T-helper 2 cell treated with Interferon-gamma antibody and Interleukin-4, amounts not matched to agents 100 ng/mL and 5 ng/mL, for 36 hours (primary cell): Measurements from ENCODE around the gene PTPRN2. TPM values are rescaled to one million over a fixed set of nuclear protein-coding genes. Genes with fewer than 3 reads are reported as not detected.

Source experiments
- intact Hi-C: fragments of 100-400 bp; cut with micrococcal nuclease; formaldehyde crosslinking; loops from one replicate; pipeline ENCODE4 v1.15.1; 2023
- total RNA-seq: library from RNA; stranded (reverse); gene quantifications from 2 replicates; pipeline ENCODE4 v1.2.3, GENCODE V29; 2022

PTPRN2 gene
- total RNA-seq, 1 donor from 2014 or later: 5.1 TPM

DNA sequence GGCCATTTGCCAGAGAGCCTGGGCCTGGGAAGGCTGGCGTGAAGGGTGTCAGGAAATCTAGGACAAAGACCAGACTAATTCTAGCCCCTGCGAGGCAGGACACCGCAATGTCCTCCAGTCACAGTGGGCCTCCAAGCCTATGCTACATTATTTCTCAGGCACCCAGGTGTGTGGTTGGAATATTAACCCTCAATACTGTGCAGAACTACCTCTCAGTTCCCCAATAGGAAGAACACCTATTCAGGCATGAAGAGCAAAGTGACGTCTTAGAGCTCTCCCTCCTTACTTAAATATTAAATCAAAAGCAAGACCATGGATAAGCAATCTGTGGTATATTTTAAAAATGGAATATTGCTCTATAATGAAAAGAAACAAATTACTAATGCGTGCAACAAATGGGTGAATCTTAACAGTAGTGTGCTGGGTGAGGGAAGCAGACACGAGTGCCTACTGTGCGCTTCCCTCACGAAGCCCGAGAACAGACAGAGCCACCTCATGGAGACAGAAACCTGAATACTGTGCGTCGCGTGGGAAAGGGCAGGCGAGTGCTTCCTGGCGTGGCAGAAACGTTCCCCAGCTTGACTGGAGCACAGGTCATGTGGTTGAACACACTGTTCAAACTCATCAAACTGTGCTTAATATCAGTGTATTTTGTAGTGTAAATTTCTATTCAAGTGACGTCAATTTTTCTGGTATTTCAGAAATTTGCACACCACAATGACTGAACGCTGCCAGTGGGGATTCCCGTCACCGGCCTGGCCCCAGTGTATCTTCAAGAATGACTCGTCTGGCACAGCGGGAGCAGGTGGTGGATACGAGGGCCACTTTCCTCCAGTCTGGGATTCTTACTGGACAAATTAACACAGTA, 15.5 kb upstream of the PTPRN2 start:
- intact Hi-C loops: no loop called here

DNA sequence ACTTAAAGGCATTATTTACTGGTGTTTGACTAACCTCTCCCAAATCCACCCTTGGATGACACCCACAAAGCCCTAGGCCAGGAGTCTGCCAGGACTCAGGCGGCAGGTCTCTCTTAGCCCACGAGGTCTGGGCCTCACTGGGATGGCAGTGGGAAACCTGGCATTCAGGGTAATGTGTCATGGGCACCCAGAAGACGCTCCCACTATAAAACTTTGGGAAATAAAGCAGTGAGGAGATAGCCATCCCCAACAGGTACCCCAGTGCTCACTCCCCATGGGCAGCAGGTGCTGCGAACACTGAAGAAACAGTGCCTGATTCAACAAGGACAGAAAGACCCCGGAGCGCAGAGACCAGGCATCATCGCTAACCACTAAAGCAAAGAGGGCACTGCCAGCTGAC, 14.4 kb upstream of the PTPRN2 start:
- intact Hi-C loops: no loop called here

DNA sequence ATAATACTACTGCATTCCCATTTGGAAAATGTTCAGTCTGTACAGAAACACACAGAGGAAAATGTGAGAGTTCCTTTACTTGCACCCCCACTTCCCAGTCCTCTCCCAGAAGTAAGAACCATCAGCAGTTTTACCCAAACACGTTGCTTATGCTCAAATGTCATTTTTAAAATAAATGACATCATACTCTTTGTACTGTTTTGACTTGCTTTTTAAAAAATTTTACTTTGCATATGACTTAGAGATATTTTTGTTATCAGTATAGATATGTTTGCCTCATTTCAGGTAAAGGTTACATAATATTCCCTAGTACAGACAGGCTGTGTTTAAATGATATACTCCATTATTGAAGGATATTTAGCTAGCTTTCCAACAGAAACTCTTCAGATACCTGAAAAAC, 13.5 kb upstream of the PTPRN2 start:
- intact Hi-C loops: no loop called here

DNA sequence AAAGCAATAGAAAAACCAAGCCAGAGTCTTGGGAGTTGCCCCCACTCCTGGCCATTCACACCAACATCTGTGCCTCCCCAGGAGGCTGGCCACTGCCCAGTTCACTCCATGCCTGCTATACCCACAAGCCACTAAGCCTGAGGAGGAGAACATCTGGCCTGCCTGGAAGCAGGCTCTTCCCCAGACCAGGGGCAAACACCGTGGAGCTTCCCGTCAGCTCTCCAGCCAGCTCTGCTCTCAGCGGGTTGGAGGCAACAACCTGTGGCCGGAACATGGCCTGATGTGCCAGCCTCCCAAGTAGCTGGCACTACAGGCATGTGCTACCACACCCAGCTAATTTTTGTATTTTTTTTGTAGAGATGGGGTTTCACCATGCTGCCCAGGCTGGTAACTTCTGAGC, 9.1 kb upstream of the PTPRN2 start:
- intact Hi-C loops: no loop called here

DNA sequence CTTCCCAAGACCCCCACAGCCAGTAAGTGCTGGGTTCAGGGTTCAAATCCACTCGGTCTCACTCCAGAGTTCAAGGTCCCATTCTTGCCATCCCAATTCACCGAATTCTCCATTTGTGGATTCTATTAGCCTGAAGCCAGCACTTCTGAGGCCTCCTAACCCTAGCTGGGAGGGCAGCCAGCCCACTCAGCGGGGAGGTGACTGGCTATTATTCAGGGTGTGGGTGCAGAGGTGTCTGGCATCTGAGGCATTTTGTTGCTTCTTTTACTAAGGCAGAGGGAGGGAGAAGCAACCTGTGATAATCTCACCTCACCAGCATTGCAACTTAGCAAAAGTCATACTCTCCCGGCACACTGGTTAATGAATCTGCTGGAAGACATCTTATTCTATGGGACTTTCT, 8.7 kb upstream of the PTPRN2 start:
- intact Hi-C loops: no loop called here

DNA sequence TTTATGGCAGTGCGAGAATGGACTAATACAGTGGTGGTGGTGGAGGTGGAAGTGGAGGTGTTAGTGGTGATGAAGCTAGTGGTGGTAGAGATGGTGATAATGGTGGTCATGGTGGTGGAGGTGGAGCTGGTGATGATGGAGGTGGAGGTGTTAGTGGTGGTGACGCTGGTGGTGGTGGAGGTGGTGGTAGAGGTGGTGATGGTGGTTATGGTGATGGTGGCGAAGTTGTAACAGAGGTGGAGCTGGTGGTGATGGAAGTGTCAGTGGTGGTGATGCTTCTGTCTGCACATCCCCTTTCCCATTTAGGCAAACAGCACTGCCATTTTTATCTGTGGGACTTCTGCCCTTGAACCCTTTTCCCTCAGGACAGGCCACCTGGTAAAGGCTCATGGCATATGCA, 7.4 kb upstream of the PTPRN2 start:
- intact Hi-C loops: no loop called here

DNA sequence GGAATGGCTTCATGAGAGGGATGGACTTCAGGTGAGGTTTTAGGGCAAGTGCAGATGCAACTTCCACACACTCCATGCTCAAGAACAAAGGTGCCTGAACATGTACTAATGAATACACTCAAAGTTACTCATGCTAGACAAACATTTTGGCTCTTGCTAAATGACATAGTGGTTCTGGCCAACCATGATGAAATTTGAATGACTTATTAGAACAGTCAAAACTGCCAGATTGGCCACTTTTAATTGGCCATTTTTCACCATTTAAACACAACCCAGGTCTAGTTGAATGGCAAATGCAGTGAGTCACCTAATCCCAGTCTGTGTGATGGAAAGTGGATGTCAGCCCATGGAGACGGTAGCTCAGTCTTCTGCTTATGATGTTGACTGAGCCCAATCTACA, 4.9 kb upstream of the PTPRN2 start:
- intact Hi-C loops: no loop called here

DNA sequence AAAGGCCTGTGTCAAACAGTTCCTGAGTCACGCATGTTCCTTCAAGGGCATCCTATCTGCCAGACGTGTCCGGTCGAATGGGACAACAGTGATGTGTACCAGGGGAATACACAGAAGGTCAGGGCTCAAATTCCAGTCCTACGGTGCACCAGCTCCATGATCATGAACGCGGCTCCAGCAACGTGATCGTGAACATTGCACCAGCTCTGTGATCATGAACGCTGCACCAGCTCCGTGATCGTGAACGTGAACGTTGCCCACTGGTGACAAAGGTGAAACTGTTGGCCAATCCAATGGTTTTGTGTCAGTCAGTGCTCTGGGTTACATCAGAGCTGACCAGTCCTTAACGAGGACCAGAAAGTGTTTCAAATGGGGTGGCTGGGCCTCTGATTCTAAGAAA, 4.3 kb upstream of the PTPRN2 start:
- intact Hi-C loops: no loop called here

DNA sequence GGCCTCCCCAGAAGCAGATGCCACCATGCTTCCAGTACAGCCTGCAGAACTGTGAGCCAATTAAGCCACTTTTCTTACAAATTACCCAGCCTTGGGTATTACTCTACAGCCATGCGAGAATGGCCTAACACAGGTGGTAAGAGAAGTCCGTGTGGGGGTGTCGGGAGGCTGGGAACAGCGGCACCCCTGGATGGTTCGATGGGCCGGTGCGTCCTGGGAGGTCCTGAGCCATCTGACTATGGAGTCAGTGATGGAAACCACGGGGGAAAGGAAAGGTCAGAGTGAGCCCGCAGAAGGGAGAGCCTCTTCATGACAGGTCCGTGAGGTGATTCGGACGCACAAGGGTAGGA, 2.5 kb upstream of the PTPRN2 start:
- intact Hi-C loops: no loop called here

DNA sequence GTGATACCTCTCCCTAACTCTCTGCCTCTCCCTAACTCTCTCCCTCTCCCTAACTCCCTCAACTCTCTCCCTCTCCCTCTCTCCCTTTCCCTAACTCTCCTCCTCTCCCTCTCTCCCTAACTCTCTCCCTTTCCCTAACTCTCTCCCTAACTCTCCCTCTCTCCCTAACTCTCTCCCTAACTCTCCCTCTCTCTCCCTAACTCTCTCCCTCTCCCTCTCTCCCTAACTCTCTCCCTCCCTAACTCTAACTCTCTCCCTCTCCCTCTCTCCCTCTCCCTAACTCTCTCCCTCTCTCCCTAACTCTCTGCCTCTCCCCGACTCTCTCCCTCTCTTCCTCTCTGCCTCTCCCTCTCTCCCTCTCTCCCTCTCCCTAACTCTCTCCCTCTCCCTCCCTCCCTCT, 2.0 kb upstream of the PTPRN2 start:
- intact Hi-C loops: loop anchor here (5.0 kb wide), 1 partner anchor 388 kb away; no protein-coding TSS in a partner anchor

DNA sequence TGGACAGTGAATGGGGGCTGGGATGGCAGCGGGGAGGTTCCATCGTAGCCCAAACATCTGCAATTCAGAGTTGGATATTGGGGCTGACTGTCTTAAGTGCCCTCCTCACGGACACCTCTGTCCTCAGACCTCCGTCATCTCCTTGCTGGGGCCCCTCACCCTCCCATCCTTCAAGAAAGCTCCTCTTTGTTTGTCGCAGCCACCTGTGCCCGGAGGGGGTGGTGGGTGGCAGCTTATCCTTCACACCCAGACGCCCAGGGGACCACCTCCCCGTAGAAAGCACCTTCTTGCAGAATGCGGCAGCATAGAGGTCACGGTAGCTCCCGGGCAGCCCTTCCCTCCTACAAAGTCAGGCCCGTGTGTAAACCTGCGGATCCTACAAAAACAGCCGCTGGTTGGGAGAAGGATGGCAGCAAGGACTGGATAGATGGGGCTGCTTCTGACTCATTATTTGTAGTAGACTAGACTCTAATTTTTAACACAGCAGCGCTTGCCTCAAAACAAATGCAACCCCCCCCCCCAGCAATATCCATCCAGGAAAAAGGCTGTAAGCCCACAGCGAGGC, 1.3 kb upstream of the PTPRN2 start:
- intact Hi-C loops: loop anchor here (5.0 kb wide), 1 partner anchor 388 kb away; no protein-coding TSS in a partner anchor

DNA sequence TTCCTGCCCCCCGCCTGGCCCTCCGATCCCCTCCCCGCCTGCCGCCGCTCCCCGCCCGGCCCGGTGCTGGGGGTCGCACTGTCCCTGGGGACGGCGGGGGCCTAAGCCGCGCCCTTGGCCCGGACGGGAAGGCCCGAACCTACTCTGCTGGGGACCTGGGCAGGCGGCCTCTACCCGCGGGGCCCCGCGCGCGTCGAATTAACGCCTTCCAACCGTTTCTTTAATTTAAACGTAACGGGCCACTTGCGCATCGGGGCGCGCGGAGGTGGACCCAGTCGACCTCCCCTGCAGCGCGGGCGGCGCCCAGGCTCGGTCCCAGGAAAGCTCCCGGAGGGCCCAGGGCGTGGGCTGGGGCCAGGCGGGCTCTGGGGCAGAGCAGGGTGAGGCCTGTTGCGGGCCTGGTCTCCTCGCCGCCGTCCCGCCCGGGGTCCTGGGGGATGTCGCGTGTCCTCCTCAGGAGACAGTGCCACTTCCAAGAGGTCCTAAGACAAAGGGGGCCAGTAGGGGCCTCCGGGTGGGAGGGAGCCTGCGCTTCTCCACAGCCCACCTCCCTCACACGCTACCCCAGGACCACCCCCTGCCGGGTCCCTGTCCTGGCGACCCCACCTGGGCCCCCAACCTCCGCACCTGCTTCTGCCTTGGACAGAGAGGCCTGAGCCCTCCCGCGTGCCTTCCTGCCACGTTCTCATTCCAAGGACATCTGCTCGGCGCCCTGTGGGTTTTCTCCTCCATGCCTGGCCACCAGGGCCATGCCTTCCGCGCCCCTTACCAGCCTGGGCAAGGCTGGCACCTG, 658 bp upstream of the PTPRN2 start:
- intact Hi-C loops: loop anchor here (5.0 kb wide), 1 partner anchor 389 kb away; no protein-coding TSS in a partner anchor

DNA sequence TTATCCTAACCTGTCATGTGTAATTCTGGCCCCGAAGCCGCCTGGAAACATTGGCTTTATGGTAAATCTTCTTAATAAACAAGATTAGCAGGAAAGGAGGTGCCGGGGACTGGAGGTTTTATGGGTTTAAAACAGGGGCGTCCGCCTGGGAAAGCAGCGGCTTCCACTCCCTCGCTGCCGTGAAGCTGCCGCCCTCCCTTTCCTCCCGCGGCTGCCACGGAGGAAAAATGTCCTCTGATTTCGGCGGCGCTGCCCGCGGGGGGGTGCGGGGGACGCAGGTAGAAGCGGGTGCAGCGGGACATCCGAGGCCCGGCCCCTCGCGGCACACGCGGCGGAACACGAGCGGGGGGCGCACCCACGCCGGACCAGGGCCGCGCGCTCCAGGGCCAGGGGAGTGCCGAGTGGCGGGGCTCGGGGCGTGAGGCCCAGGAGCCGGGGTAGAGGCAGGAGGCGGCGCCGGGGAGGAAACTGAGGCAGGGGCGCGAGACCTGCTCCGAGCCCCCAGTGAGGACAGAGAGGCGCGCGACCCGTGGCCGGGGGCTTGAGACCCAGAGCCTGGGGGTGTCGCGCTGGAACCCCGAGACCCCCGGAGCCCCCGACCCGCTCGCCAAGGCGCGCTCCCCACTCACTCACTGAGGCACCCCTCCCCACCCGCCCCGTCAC, 993 bp downstream of the PTPRN2 start:
- intact Hi-C loops: loop anchor here (5.0 kb wide), 1 partner anchor 391 kb away; no protein-coding TSS in a partner anchor

DNA sequence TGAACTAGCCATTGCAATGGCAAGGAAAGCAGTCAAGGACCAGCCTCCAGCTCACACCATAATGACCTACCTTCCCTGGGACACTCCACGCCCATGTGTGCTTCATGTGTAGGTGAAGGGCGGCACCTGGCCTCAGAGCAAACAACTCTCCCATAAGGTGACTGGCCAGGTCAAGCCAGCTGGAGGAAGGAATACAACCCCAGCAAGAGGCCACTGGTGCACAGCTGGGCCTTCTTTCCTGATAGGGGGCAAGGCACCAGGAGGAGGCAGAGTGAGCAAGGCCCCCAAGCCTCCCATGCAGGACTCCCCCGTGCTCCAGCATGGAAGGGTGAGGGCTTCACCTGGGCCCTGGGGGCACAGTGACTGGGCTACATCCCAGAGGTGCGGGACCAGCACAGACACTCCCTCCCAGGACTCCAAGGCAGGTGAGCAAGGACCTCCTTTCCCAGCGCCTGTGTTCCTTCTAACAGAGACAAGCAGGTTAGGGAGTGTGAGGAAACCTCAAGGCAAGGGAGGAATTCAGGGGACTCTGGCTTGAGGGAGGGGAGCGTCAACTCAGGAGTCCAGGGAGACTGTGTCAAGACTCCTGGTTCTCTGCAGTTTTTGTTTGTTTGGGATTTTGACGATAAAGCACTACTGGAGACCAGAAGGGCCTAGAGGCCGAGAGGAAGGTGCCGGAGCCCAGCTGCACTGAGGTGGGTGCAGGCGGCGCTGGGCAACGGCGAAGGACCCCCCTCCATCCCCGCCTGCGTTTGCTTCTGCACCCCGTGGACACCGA, 1.7 kb downstream of the PTPRN2 start:
- intact Hi-C loops: loop anchor here (5.0 kb wide), 1 partner anchor 391 kb away; no protein-coding TSS in a partner anchor

DNA sequence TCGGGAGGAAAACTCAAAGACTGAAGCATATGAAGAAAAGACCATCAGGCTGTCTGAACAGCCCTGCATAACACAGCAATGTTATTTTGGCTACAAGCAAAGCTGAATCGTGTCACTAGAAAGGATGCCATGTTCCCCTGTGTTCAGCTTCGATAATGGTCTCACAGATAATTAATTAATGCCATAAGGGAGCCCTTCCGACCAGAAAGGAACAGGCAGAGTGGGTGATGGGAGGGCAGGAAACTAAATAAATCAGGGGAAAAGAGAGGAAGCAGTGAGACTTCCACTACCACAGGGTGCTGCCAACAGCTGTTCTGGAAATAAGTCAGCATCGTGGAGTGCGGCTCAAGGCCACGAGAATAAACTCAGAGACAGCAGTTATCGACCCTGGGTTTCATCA, 3.2 kb downstream of the PTPRN2 start:
- intact Hi-C loops: no loop called here

DNA sequence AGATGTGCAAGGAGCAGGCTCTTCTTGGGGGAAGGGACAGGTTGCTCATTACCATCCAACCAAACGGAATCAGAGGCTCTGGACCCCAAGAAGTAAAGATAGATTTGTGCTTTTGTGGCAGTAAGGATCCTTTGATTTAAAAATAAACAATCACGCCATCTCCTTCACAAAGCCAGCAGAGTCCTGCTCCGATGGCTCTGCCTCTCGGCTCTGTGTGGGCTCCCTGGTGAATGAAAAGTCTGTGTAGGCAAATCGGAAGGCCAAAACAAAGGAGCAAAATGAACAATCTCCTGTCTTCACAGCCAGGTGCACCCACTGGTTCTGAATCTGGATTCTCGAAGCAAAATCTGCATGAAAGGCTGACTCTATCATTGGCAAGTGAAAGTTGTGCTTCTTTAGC, 3.8 kb downstream of the PTPRN2 start:
- intact Hi-C loops: no loop called here

DNA sequence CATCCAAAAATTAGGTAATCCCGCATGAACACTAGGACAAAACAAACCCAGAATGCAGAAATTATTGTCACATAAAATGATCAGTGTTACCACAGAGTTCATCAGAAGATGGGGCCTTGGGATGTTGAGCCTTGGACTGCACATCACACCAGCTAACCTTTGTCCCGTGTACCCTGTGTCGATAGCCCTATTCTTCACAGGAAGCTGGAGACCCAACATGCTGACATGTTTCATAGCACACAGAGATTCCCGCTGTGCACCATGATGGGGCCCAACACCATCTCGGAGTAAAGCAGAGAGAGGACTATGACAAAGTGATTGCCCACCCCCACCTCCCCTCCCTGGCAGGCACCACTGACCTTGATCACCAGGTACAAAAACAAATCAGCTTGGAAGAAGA, 4.5 kb downstream of the PTPRN2 start:
- intact Hi-C loops: no loop called here

DNA sequence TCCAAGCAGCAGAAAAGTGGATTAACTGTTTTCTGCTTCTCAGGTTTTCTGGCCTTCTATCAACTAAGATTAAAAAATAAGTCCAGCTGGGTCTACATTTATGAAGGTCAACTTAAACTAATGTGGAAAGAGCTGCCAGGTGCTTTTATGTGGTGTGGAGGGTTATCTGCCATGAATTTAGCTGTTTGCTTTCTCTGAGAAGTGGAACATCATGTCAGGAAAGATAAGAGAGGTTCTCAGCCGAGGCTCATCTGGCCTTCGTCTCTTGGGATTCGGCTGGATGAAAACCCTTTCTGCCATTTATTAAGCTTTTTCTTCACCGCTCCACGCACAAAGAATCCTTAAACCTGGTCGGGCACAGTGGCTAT, 5.5 kb downstream of the PTPRN2 start:
- intact Hi-C loops: no loop called here

DNA sequence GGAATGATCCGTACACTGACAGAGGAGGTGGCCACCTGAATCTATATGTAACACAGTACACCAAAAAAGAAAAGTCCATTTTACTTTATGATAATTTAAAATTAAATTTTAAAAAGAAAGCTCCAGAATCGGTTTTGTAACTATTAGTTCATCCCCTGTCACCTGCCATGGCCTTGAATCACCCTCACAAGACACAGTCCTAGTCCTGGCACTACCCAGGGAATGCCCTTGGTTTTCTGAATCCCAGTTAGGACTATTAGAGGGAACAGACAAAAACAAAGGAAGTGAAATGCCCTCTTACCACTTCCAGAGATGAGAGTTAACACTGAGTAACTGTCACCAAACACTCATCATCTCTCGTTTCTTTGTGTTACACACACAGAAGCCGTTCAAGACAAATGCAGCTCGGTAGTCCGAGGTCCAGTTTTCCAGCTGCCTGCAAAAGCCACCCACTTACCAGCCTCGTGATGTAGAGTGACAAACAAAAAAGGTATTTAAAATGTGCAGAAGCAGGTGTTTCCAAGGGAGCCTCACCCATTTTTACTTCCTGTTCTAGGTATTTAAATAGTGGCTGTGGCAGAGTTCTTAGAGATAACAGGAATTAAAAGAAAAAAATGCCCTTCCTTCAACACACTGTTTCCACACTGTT, 6.1 kb downstream of the PTPRN2 start:
- intact Hi-C loops: no loop called here
